HEK293T (cell line): ENCODE results near the gene MORN3.

Source experiments
- ELF4 ChIP-seq: fragments of 450-650 bp; IDR thresholded peaks from 2 replicates; pipeline ENCODE4 v1.6.1; 2017; ENCODE audit warnings: antibody characterized with exemption
- FOXM1 ChIP-seq: fragments of 450-650 bp; IDR thresholded peaks from 2 replicates; pipeline ENCODE4 v1.6.1; 2017; ENCODE audit warnings: mild to moderate bottlenecking, borderline replicate concordance
- HDGF ChIP-seq: fragments of 450-650 bp; IDR thresholded peaks from 2 replicates; pipeline ENCODE4 v1.6.1; 2017; ENCODE audit warnings: antibody characterized with exemption, borderline replicate concordance
- L3MBTL2 ChIP-seq: fragments of 450-650 bp; conservative IDR thresholded peaks from 2 replicates; pipeline ENCODE4 v1.6.1; 2016; ENCODE audit warnings: mild to moderate bottlenecking
- LEF1 ChIP-seq: fragments of 450-650 bp; IDR thresholded peaks from 2 replicates; pipeline ENCODE4 v1.6.1; 2017; ENCODE audit warnings: mild to moderate bottlenecking, borderline replicate concordance
- NFRKB ChIP-seq: fragments of 450-650 bp; IDR thresholded peaks from 2 replicates; pipeline ENCODE4 v1.6.1; 2016; ENCODE audit warnings: mild to moderate bottlenecking, moderate library complexity
- SP1 ChIP-seq: fragments of 450-650 bp; IDR thresholded peaks from 2 replicates; pipeline ENCODE4 v1.6.1; 2017
- SUZ12 ChIP-seq: fragments of 450-650 bp; IDR thresholded peaks from 2 replicates; pipeline ENCODE4 v1.6.1; 2016; ENCODE audit warnings: mild to moderate bottlenecking
- TARDBP ChIP-seq: fragments of 450-650 bp; IDR thresholded peaks from 2 replicates; pipeline ENCODE4 v1.6.1; 2016
- ZNF384 ChIP-seq: fragments of 450-650 bp; IDR thresholded peaks from 2 replicates; pipeline ENCODE4 v1.6.1; 2016

- TF ChIP-seq L3MBTL2: no peak
- no peak for TF ChIP-seq TARDBP
- TF ChIP-seq NFRKB: no peak
- no peak for TF ChIP-seq LEF1
- TF ChIP-seq SP1: no peak
- TF ChIP-seq SUZ12: no peak
- no peak for TF ChIP-seq FOXM1
- no peak for TF ChIP-seq ELF4
- TF ChIP-seq HDGF: no peak
- TF ChIP-seq ZNF384: no peak
Measured at GRCh38 chr12:121708313-121709063, 39.0 kb upstream of the MORN3 start.
